CD4-positive, alpha-beta T cell treated with Interleukin-21 for 1 hour (primary cell): Measurements from ENCODE around the gene GIT1.

ENCODE experiments used
- DNase-seq: peaks from one replicate; pipeline ENCODE4 v3.0.0-alpha.2; 2020

Gene GIT1

GRCh38 chr17:29615492-29616299 lies 26.2 kb upstream of the GIT1 start:
- DNase-seq: peak; percentile 89

GRCh38 chr17:29615048-29615385 lies 25.6 kb upstream of the GIT1 start:
- DNase-seq: peak; percentile 81

- DNase-seq: no peak
These were observed 25.1 kb upstream of the GIT1 start for GRCh38 chr17:29614349-29615047.

DNA sequence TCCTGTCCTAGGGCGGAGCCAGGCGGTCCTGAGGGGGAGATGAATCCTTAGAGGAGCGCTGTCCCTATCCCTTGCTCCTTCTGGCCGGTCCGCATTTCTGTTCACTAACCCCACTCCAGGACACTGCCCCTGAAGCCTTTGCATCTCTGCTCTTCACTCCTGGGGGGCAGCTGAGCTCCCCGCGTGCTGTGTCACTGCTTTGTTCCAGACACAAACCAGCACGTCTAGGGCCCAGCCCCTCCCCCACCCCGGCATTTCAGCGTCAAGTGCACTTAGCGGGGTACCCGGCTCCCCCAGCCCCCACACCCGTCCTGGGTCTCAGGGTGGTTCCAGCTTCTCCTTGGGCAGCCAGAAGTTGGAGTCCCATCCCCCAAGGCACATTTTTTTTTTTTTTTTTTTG lies 24.4 kb upstream of the GIT1 start:
- no peak for DNase-seq

GRCh38 chr17:29613352-29613837 lies 23.9 kb upstream of the GIT1 start:
- peak; percentile 93 for DNase-seq

GRCh38 chr17:29612404-29613280 lies 23.2 kb upstream of the GIT1 start:
- DNase-seq: no peak

GRCh38 chr17:29612094-29612403 lies 22.6 kb upstream of the GIT1 start:
- no peak for DNase-seq

DNA sequence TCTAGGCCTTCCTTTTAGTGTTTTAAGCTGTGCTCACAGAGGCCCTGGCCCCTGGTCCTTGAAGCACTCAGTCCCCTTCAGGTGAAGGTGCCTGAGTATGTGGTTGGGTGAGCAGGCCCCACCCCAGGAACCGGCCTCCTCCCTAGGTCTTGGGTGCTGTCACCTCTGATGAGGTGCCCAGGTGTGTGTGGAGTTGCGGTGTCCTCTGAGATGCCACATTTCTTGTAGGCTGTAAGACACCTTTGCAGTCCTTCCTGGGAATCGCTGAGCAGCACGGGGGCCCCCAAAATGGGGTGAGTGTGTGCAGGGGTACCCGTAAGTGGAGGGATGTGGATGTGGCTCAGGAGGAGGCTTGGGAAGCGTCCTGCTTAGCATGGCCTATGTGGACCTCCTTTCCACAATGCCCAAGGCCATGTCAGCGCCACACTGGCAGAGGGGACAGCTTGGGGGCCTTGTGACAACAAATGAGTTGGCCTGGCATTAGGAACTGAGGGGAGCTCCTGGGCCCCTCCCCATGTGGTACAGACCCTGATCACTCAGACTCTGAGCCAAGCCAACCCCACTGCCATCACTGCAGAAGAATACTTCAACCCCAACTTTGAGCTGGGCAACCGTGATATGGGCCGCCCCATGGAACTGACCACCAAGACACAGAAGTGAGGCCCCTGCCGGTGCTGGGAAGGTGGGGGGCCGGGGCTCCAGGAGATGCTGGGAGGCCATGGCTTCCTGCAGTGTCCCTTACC lies 22.1 kb upstream of the GIT1 start:
- DNase-seq: no peak

DNA sequence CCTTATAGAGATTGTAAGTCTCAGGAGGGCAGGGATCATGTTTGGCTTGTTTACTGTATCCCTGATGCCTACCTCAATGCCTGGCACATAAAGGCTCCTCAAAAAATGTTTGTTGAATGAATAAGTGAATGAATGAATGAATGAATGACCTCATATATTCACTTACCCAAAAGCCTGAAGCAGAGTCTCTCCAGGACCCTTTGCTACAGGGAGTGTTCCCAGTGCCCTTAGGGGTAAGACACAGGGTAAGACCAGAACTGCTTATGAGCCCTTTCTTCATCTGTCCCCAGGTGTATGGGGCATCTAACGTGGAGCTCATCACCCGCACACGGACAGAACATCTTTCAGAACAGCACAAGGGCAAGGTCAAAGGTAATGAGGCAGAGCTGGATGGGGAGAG lies 20.9 kb upstream of the GIT1 start:
- no peak for DNase-seq

DNA sequence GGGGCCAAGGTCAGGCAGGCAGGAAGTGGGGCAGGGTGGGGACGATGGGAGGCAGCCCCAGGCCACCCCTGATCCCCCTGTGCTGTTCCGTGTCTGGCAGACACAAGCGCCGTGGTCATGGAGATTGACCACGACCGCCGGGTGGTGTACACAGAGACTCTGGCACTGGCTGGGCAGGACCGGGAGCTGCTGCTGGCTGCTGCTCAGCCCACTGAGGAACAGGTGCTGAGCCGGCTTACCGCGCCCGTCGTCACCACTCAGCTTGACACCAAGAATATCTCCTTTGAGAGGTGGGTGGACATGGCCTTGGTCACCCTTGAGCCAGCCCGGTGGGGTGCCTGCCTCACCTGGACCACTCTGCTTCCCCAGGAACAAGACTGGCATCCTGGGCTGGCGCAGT lies 19.5 kb upstream of the GIT1 start:
- no peak for DNase-seq

DNA sequence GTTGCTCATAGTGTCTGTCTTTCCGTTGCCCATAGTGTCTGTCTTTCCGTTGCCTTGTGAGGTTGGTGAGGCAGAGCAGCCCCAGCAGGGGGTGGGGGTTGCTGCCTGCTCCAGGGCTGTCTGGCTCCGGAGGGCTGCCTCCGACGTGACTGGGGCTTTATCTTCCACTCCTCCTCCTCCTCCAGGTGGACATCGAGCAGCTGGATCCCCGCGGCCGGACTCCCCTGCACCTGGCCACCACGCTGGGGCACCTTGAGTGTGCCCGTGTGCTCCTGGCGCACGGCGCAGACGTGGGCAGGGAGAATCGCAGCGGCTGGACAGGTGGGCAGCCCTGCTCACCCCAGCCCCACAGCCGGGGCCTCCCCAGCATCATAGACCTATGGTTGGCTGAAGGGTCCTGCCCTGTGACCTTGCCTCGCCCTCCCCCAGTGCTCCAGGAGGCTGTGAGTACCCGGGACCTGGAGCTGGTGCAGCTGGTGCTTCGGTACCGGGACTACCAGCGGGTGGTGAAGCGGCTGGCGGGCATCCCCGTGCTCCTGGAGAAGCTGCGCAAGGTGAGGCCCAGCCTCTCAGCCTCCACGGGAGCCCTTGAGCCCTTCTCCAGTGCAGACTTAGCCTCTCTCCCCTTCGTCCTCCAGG lies 18.2 kb upstream of the GIT1 start:
- no peak for DNase-seq

DNA sequence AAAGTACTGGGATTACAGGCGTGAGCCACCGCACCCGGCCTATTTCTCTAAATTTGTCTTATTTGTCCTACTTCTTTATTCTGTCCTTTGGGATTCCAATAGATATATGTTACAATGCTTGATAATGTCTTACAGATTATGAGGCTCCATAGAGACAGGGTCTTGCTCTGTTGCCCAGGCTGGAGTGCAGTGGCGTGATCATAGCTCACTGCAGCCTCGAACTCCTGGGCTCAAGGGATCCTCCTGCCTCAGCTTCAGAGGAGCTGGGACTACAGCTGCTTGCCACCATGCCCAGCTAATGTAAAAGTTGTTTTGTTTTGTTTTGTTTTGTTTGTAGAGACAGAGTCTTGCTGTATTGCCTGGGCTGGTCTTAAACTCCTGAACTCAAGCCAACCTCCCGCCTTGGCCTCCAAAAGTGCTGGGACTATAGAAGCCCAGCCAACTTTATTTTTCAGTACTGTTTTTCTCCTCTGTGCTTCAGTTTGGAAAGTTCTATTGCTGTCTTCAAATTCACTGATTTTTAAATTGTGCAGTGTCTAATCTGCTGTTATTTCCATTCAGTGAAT lies 13.7 kb upstream of the GIT1 start:
- DNase-seq: no peak

- DNase-seq: no peak
These were observed 8.1 kb upstream of the GIT1 start for GRCh38 chr17:29597361-29598172.

GRCh38 chr17:29596811-29597210 lies 7.4 kb upstream of the GIT1 start:
- no peak for DNase-seq

DNA sequence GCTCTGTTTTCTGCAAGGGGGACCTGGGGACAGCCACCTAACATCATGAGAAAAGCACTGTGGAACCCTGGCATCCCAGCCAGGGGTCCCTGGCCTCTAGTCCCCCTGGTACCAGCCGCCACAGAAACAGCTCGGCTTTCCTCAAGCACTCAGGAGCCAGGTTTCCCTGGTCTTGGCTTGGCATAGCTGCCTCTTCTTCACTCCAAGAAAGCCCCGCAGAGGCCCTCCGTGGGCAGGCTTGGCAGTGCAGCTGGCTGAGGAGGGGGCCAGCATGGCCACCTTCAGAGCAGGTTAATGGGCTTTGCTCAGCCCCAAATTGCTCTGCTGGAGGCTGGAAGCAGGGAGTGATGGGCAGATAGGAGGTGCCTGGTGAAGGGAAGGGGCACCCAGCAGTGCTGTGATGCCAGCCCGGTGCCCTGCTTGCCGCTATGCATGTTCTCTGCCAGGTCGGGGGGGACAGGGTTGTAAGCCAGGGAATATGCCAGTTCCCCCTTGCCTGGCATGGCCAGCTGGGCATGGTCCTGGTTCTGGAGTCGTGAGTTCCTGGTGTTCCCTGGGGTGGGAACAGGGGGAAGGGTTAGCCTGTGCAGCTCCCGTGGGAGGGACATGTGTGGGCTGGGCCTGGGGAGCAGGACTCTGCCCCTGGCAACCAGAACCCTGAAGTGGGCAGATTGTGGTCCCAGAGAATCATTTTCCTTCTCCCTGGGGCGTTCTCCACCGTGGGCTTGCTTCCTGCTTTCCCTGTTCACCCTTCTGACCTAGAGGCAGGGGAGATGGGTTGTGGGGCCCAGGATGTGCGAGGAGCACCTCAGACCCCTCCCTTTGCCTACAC lies 6.7 kb upstream of the GIT1 start:
- DNase-seq: no peak

DNA sequence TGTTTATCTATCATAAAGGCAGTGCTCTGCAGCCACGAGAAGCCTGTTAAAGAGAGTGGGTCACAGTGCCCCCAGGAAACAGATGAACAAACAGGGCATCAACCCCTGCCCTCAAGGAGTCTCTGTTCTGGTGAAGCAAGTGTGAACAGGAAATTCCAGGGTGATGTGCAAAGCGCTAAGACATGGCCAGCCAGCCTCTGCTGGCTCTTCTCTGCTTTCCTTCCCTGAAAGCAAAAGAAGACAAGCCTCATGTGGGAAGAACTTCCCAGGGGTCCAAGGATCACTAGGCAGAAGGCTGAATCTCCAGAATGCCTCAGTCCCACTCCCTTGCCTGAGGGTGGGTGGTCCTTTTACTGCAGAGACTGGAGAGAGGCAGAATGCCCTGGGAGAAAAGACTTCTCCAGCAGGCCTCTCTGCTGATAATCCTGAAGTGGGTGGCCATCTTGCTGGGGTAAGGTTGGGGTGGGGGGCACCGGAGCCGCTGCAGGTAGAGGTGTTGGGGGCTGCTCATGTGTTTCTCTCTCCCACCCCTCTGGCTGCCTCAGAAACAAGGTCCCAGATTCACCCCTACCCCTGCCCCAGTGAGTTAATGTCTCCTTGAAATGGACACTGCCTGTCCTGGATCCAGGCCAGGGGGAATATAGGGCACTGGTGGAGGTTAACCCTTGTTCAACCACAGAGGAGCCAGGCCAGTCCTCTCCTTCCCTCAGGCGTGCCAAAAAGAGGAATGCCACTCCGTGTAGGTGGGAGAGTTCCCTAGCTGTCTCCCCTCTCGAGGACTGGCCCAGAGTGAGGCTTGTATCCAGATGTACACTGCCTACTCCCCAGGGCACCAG lies 5.9 kb upstream of the GIT1 start:
- DNase-seq: no peak

DNA sequence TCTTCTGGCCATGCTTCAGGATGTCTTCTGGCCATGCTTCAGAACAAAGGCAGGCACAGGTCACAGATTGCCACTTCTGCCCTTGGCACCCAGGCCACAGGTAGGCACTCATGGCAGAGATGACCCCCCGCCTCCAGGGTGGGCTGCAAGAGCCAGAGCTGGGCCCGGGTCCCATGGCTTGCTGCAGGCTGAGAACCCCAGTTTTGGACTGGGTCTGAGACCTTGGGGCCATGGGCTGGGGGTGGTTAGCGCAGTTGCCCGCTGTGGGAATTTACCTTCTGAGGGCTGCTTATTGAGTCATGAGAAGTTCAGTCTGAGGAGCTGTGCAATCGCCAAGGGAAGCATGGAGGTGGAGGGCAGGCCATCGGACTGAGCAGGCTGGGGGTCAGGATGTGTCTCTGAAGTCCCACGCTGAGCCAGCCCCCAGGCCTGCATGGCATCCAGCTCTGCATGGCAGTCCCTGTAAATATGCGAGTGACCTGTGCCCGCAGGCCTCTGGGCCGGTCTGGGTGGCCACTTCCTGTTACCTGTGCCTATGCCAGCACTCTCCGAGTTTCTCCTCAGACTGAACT lies 5.2 kb upstream of the GIT1 start:
- no peak for DNase-seq

DNA sequence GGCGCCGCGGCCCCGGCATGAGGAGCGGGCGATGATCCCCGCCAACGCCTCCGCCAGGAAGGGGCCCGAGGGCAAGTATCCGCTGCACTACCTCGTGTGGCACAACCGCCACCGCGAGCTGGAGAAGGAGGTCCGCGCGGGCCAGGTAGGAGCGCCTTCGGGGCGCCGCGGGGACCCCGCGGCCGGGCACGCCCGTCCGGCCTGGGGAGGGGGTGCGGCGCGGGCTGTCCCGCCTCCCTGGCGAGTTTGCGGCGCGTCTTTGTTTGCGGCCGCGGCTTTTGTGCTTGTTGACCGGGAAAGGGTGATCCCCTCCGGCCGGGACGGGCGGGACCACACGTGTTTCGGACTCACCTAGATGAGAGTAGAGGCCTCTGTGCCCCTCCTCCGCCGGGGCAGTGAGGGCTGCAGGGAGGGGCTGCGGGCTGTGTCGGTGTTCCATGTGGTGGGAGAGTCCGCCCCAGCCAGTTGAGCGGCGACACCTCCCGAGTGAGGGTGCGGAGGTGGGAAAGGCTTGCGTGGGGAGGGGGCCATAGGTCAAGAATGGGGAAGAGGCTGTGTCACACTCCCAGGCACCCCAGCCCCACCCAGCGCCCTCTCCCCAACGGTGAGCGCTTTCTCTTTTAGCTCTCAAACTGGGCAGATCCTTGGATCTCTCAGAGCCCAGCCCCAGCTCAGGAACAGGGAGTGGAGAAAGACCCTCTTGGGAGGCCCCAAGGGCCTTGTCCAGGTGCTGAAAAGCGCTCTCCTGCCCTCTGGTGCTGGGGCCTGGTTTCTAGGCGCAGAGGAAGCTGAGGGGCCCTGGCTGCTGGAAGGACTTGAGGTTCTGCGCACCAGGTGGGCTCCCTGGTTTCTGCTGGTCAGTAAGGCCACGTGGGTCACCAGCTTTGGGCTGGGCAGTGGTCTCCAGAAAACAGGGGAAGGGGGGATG lies 4.4 kb upstream of the GIT1 start:
- DNase-seq: no peak
